Ishikawa (cell line): ENCODE measurements around the gene PRICKLE3.

Source experiments
- CEBPB ChIP-seq: IDR thresholded peaks from 2 replicates; pipeline ENCODE4 v1.6.1; 2012
- CREB1 ChIP-seq: IDR thresholded peaks from 2 replicates; pipeline ENCODE4 v1.6.1; 2012; ENCODE audit warnings: low read depth
- EGR1 ChIP-seq: IDR thresholded peaks from 2 replicates; pipeline ENCODE4 v1.6.1; 2012
- EP300 ChIP-seq: IDR thresholded peaks from 2 replicates; pipeline ENCODE4 v1.6.1; 2012; ENCODE audit warnings: borderline replicate concordance
- FOXM1 ChIP-seq: IDR thresholded peaks from 2 replicates; pipeline ENCODE4 v1.6.1; 2012; ENCODE audit warnings: low read depth, borderline replicate concordance
- MAX ChIP-seq: IDR thresholded peaks from 2 replicates; pipeline ENCODE4 v1.6.1; 2012
- NFIC ChIP-seq: IDR thresholded peaks from 2 replicates; pipeline ENCODE4 v1.6.1; 2012
- RAD21 ChIP-seq: IDR thresholded peaks from 2 replicates; pipeline ENCODE4 v1.6.1; 2012; ENCODE audit warnings: low read depth
- REST ChIP-seq: IDR thresholded peaks from 2 replicates; pipeline ENCODE4 v1.6.1; 2012; ENCODE audit warnings: low read depth, mild to moderate bottlenecking
- TAF1 ChIP-seq: IDR thresholded peaks from 2 replicates; pipeline ENCODE4 v1.6.1; 2012; ENCODE audit warnings: low read depth, mild to moderate bottlenecking
- TCF12 ChIP-seq: IDR thresholded peaks from 2 replicates; pipeline ENCODE4 v1.6.1; 2012; ENCODE audit warnings: low read depth
- TEAD4 ChIP-seq: IDR thresholded peaks from 2 replicates; pipeline ENCODE4 v1.6.1; 2012
- USF1 ChIP-seq: IDR thresholded peaks from 2 replicates; pipeline ENCODE4 v1.6.1; 2012
- YY1 ChIP-seq: IDR thresholded peaks from 2 replicates; pipeline ENCODE4 v1.6.1; 2012; ENCODE audit warnings: low read depth
- ZBTB7A ChIP-seq: IDR thresholded peaks from 2 replicates; pipeline ENCODE4 v1.6.1; 2012; ENCODE audit warnings: low read depth

PRICKLE3 gene

GRCh38 chrX:49174723-49175122, 11.4 kb downstream of the PRICKLE3 start:
- TF ChIP-seq TCF12 = no peak
- no peak for TF ChIP-seq CEBPB
- no peak for TF ChIP-seq EP300
- no peak for TF ChIP-seq FOXM1
- no peak for TF ChIP-seq USF1
- TF ChIP-seq CREB1 = no peak
- no peak for TF ChIP-seq MAX
- no peak for TF ChIP-seq TEAD4
- TF ChIP-seq NFIC = no peak
- no peak for TF ChIP-seq RAD21
- no peak for TF ChIP-seq ZBTB7A

GRCh38 chrX:49172280-49172780, 13.8 kb downstream of the PRICKLE3 start:
- peak; percentile 75 for TF ChIP-seq NFIC
- no peak for TF ChIP-seq CEBPB

GRCh38 chrX:49171752-49172279, 14.4 kb downstream of the PRICKLE3 start, which contains the start of gene PLP2:
Gene PLP2 (plus strand): TSS chrX:49171898. CDS start chrX:49172001, 103 bp downstream.
- no peak for TF ChIP-seq CEBPB
- TF ChIP-seq MAX = 0 out of 2 replicates have a peak, but pooled peaks have one; percentile 28
- TF ChIP-seq ZBTB7A = 0 out of 2 replicates have a peak, but pooled peaks have one; percentile 26

GRCh38 chrX:49167740-49168108, 18.4 kb downstream of the PRICKLE3 start:
- TF ChIP-seq RAD21 (no peak), REST (no peak), YY1 (no peak), EP300 (no peak), TAF1 (no peak)

GRCh38 chrX:49166914-49167739, 19.0 kb downstream of the PRICKLE3 start:
- TF ChIP-seq RAD21 (no peak), TCF12 (no peak), TAF1 (no peak), ZBTB7A (no peak), NFIC (no peak), CREB1 (no peak), CEBPB (no peak), TEAD4 (no peak), FOXM1 (no peak), EGR1 (no peak), YY1 (no peak), MAX (no peak), USF1 (no peak), REST (no peak), EP300 (no peak)
